WERI-Rb-1 (cell line): ENCODE data around the gene OPRD1.

Source experiments
- DNase-seq: peaks from one replicate; pipeline ENCODE4 v3.0.0-alpha.2; 2020
- H3K27ac ChIP-seq: fragments of 250-450 bp; sonication (Bioruptor Pico); 2 replicates; pipeline ENCODE4 v1.5.1; 2020; ENCODE audit warnings: mild to moderate bottlenecking, moderate library complexity
- H3K27me3 ChIP-seq: fragments of 250-450 bp; sonication (Bioruptor Pico); 2 replicates; pipeline ENCODE4 v1.5.1; 2021; ENCODE audit warnings: mild to moderate bottlenecking, low read depth, moderate library complexity; ENCODE audit not compliant: insufficient read depth, severe bottlenecking
- H3K36me3 ChIP-seq: fragments of 250-450 bp; sonication (Bioruptor Pico); 2 replicates; pipeline ENCODE4 v1.5.1; 2020; ENCODE audit warnings: mild to moderate bottlenecking, moderate library complexity
- H3K4me3 ChIP-seq: 2 replicates; pipeline ENCODE4 v1.5.1; 2011; ENCODE audit warnings: low read depth, mild to moderate bottlenecking, control low read depth, low read length
- H3K9me3 ChIP-seq: fragments of 250-450 bp; sonication (Bioruptor Pico); 2 replicates; pipeline ENCODE4 v1.5.1; 2021; ENCODE audit warnings: mild to moderate bottlenecking, moderate library complexity; ENCODE audit not compliant: severe bottlenecking
- CTCF ChIP-seq: IDR thresholded peaks from 2 replicates; pipeline ENCODE4 v1.5.1; 2011; ENCODE audit warnings: low read depth, mild to moderate bottlenecking, control low read depth, inconsistent platforms, low read length

Gene OPRD1

GRCh38 chr1:28796352-28797211, 15.4 kb upstream of the OPRD1 start:
- peak; percentile 60 for TF ChIP-seq CTCF
- H3K9me3 ChIP-seq = no peaks in the 10 kb centered on the region
- no peak overlapping the region for H3K27ac ChIP-seq
- H3K27me3 ChIP-seq = no peaks in the 10 kb centered on the region
- H3K36me3 ChIP-seq = no peaks in the 10 kb centered on the region
- peak; percentile 45 for DNase-seq
- H3K4me3 ChIP-seq = no peak overlapping the region

DNA sequence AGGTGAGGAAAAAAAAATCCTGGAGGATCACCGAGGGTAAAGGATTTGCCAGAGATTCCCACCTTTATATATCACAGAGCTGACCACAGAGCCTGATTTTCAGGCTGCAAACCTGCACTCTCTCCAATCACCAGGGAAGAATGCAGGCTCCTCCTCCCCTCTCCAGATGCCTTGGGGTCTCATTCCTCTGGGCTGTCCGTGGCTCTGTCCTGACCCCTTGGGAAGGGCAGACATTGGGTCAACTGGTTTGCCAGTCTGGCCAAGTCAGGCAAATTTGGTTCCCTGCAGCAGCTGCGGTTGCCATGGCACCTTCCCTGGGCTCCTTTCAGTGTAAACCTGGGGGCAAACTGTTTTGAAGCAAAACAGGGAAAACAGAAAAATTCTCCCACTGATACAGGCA, 11.6 kb upstream of the OPRD1 start:
- Histone ChIP-seq H3K27ac (no peak overlapping the region), H3K36me3 (no peaks in the 10 kb centered on the region)
- TF ChIP-seq CTCF = no peak

GRCh38 chr1:28801461-28801860, 10.5 kb upstream of the OPRD1 start:
- Histone ChIP-seq H3K27ac (no peak overlapping the region), H3K36me3 (no peaks in the 10 kb centered on the region), H3K4me3 (no peak overlapping the region), H3K9me3 (no peaks in the 10 kb centered on the region), H3K27me3 (no peaks in the 10 kb centered on the region)
- DNase-seq = no peak
- no peak for TF ChIP-seq CTCF

More for the DNA sequence above, 11.6 kb upstream of the OPRD1 start:
- DNase-seq = no peak
- Histone ChIP-seq H3K4me3 (no peak overlapping the region), H3K27me3 (no peaks in the 10 kb centered on the region), H3K9me3 (no peaks in the 10 kb centered on the region)

DNA sequence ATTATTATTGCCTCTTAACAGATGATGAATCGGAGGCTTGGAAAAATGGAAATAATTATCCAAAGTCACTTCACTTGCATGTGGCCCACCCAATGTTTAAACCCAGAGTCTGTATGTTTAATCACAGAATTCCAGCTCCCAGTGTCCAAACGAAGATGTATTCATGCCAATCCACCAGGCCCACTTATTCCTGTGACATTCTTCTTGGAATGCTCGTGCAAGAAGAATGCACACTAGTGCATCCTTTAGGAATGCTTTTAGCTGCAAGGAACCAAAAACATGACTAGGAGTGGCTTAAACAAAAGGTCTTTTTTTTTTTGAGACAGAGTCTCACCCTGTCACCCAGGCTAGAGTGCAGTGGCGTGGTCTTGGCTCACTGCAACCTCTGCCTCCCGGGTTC, 8.9 kb upstream of the OPRD1 start:
- no peak for DNase-seq
- Histone ChIP-seq H3K9me3 (no peaks in the 10 kb centered on the region), H3K36me3 (no peaks in the 10 kb centered on the region), H3K27me3 (no peaks in the 10 kb centered on the region), H3K4me3 (no peak overlapping the region), H3K27ac (no peak overlapping the region)
- TF ChIP-seq CTCF = no peak

DNA sequence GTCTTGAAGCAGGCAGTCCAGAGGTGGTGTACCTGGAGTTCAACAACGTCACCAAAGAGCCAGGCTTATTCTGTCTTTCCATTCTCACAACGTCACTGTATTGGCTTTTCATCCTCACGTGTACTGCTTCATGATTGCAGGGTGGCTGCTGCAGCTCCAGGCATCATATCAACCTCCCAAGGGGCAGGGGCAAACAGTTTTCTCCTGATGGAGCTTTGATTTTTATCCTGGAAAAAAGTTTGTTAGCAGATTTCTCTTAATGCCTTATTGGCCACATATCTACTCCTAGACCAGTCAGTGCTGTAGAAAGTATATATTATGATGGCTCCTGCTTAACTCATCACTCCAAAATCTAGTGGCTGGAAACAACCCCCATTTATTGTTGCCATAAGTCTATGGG, 8.3 kb upstream of the OPRD1 start:
- no peak for DNase-seq

More for the DNA sequence above, 8.3 kb upstream of the OPRD1 start:
- H3K27ac ChIP-seq = no peak overlapping the region
- H3K36me3 ChIP-seq = no peaks in the 10 kb centered on the region
- H3K4me3 ChIP-seq = no peak overlapping the region
- no peak for TF ChIP-seq CTCF
- no peaks in the 10 kb centered on the region for H3K27me3 ChIP-seq
- no peaks in the 10 kb centered on the region for H3K9me3 ChIP-seq
